GM12878 (cell line): ENCODE data around the gene SNRK. TPM values are rescaled to one million over a fixed set of nuclear protein-coding genes. Genes with fewer than 3 reads are reported as not detected.

Source experiments
- ATAC-seq: fragments of 200-7000 bp; cut with Tn5 transposase; 3 replicates; pipeline ENCODE4 v1.9.1; 2020; ENCODE audit warnings: mild to moderate bottlenecking, moderate library complexity
- BruUV-seq: library from RNA; stranded (reverse); fragments of 400-500 nt; replicated peaks from 2 replicates; lab custom pipeline; 2021; lab: Mats Ljungman, UMichigan
- CTCF ChIA-PET: fragments of 300-600 bp; sonication (Branson Sonifier 250); formaldehyde crosslinking; extraction: SDS; loops from one replicate; lab custom pipeline; 2021; ENCODE audit warnings: inconsistent platforms; lab: Yijun Ruan, JAX
- POLR2A ChIA-PET: fragments of 350-600 bp; formaldehyde crosslinking; extraction: SDS; loops from one replicate; lab custom pipeline; 2021; ENCODE audit warnings: inconsistent platforms; lab: Charles Lee
- RAD21 ChIA-PET: fragments of 300-600 bp; sonication (Branson Sonifier 250); formaldehyde crosslinking; loops from one replicate; lab custom pipeline; 2023; ENCODE audit warnings: antibody characterized with exemption; ENCODE audit not compliant: unreplicated experiment; lab: Charles Lee
- SMC1A ChIA-PET: fragments of 300-600 bp; sonication (Branson Sonifier 250); formaldehyde crosslinking; loops from one replicate; lab custom pipeline; 2023; ENCODE audit not compliant: unreplicated experiment, uncharacterized antibody; lab: Charles Lee
- DNase-seq: peaks from one replicate; pipeline ENCODE4 v3.0.0-alpha.2; 2011; ENCODE audit warnings: low read depth, low spot score
- FAIRE-seq: peaks from 3 replicates; lab custom pipeline; 2011; peaks lifted over from hg19 to GRCh38; lab: Jason Lieb, UNC
- H2AFZ ChIP-seq: 2 replicates; pipeline ENCODE4 v1.6.0; 2011; ENCODE audit warnings: low read depth, low read length, control low read depth; ENCODE audit not compliant: control insufficient read depth
- H3K27ac ChIP-seq: 2 replicates; pipeline ENCODE4 v1.5.1; 2011; ENCODE audit warnings: control low read depth; ENCODE audit not compliant: control insufficient read depth, insufficient read depth
- H3K27me3 ChIP-seq, 2 experiments: replicated peaks in 1 of 2; 2 replicates each; pipeline versions ENCODE4 v1.6.0 to v1.6.1; 2011; ENCODE audit warnings: low read length in 1 of 2; ENCODE audit not compliant: control insufficient read depth in 2 of 2, insufficient read depth in 2 of 2
- H3K36me3 ChIP-seq, 2 experiments: 2 replicates each; pipeline ENCODE4 v1.5.1; 2011; ENCODE audit warnings: low read length in 1 of 2; ENCODE audit not compliant: control insufficient read depth in 2 of 2, insufficient read depth in 2 of 2
- H3K4me1 ChIP-seq: 2 replicates; pipeline ENCODE4 v1.6.1; 2011; ENCODE audit warnings: mild to moderate bottlenecking, low read length, moderate library complexity, mixed read lengths; ENCODE audit not compliant: control insufficient read depth, insufficient read depth
- H3K4me2 ChIP-seq: 2 replicates; pipeline ENCODE4 v1.6.0; 2011; ENCODE audit warnings: control low read depth; ENCODE audit not compliant: control insufficient read depth, insufficient read depth
- H3K4me3 ChIP-seq: fragments of 200-600 bp; sonication (generic); 2 replicates; pipeline ENCODE4 v1.5.1; 2016
- H3K79me2 ChIP-seq: 2 replicates; pipeline ENCODE4 v1.6.0; 2011; ENCODE audit warnings: low read length; ENCODE audit not compliant: control insufficient read depth, insufficient read depth
- H3K9ac ChIP-seq: 2 replicates; pipeline ENCODE4 v1.8.0; 2011; ENCODE audit warnings: low read length, control low read depth, mixed read lengths; ENCODE audit not compliant: control insufficient read depth, insufficient read depth
- H3K9me3 ChIP-seq: replicated peaks from 3 replicates; pipeline ENCODE4 v1.5.1; 2011; ENCODE audit warnings: mild to moderate bottlenecking, low read length; ENCODE audit not compliant: control insufficient read depth, insufficient read depth
- H4K20me1 ChIP-seq: 2 replicates; pipeline ENCODE4 v1.6.0; 2011; ENCODE audit not compliant: control insufficient read depth, insufficient read depth
- ATF3 ChIP-seq: IDR thresholded peaks from 2 replicates; pipeline ENCODE4 v1.6.1; 2011; ENCODE audit warnings: low read depth, mild to moderate bottlenecking, low read length, moderate library complexity, borderline replicate concordance; ENCODE audit errors: extremely low read depth
- BCLAF1 ChIP-seq: fragments of 450-650 bp; IDR thresholded peaks from 2 replicates; pipeline ENCODE4 v1.6.1; 2017; ENCODE audit warnings: antibody characterized with exemption, mild to moderate bottlenecking, moderate library complexity
- CTCF ChIP-seq, 3 experiments: IDR thresholded peaks in 2 of 3; conservative IDR thresholded peaks in 1 of 3; 2 replicates each; pipeline ENCODE4 v1.5.1; 2011; ENCODE audit warnings: low read depth in 3 of 3, low read length in 3 of 3, mild to moderate bottlenecking in 3 of 3, control low read depth in 2 of 3, moderate library complexity in 2 of 3, inconsistent platforms in 1 of 3, mixed read lengths in 1 of 3; ENCODE audit not compliant: control insufficient read depth in 2 of 3, insufficient read depth in 1 of 3; ENCODE audit errors: extremely low read depth in 1 of 3
- EP300 ChIP-seq, 2 experiments: fragments of 150-350 bp in 1 of 2; IDR thresholded peaks; 2 replicates each; pipeline ENCODE4 v1.6.1; 2011 to 2012; ENCODE audit warnings: low read depth in 2 of 2, low read length in 2 of 2, borderline replicate concordance in 1 of 2, improper control_type of control experiment in 1 of 2, inconsistent platforms in 1 of 2; ENCODE audit not compliant: control insufficient read depth in 1 of 2
- IRF3 ChIP-seq: fragments of 450-650 bp; IDR thresholded peaks from 2 replicates; pipeline ENCODE4 v1.6.1; 2014; ENCODE audit warnings: mild to moderate bottlenecking
- MEF2A ChIP-seq: IDR thresholded peaks from 2 replicates; pipeline ENCODE4 v1.6.1; 2011; ENCODE audit warnings: low read depth, mild to moderate bottlenecking, low read length, moderate library complexity; ENCODE audit not compliant: insufficient read depth
- NFYA ChIP-seq: IDR thresholded peaks from 2 replicates; pipeline ENCODE4 v1.6.1; 2011; ENCODE audit warnings: low read depth, mild to moderate bottlenecking, low read length, improper control_type of control experiment, borderline replicate concordance
- NKRF ChIP-seq: fragments of 450-650 bp; conservative IDR thresholded peaks from 2 replicates; pipeline ENCODE4 v1.6.1; 2017; ENCODE audit warnings: mild to moderate bottlenecking, moderate library complexity
- NR2C2 ChIP-seq: IDR thresholded peaks from 2 replicates; pipeline ENCODE4 v1.6.1; 2011; ENCODE audit warnings: borderline replicate concordance, low read depth; ENCODE audit not compliant: control insufficient read depth, insufficient read length
- SMAD1 ChIP-seq: fragments of 450-650 bp; IDR thresholded peaks from 2 replicates; pipeline ENCODE4 v1.6.1; 2018; ENCODE audit warnings: mild to moderate bottlenecking, low read depth; ENCODE audit not compliant: partially characterized antibody
- SUZ12 ChIP-seq: fragments of 200-600 bp; sonication (generic); IDR thresholded peaks from one replicate; pipeline ENCODE4 v1.6.1; 2018; ENCODE audit warnings: antibody characterized with exemption, mild to moderate bottlenecking; ENCODE audit not compliant: unreplicated experiment
- TARDBP ChIP-seq: IDR thresholded peaks from 2 replicates; pipeline ENCODE4 v1.6.1; 2016; ENCODE audit warnings: borderline replicate concordance
- TBL1XR1 ChIP-seq: IDR thresholded peaks from 2 replicates; pipeline ENCODE4 v1.6.1; 2012; ENCODE audit warnings: low read depth, low read length, improper control_type of control experiment
- TCF12 ChIP-seq: IDR thresholded peaks from 2 replicates; pipeline ENCODE4 v1.6.1; 2011; ENCODE audit warnings: low read depth, mild to moderate bottlenecking, low read length
- WGBS: methylation state at CpG from one replicate; pipeline ENCODE4 v1.1.6; 2016; ENCODE audit warnings: low lambda C conversion rate; ENCODE audit not compliant: insufficient replicate concordance, insufficient coverage; ENCODE audit errors: missing lambda C conversion rate; 5-methylcytosine and 5-hydroxymethylcytosine counted together
- in situ Hi-C: fragments of 300-500 bp; cut with MboI; formaldehyde crosslinking; loops from 9 replicates; pipeline ENCODE4 v1.14.3; 2018; ENCODE audit warnings: mixed read lengths
- intact Hi-C: fragments of 100-400 bp; cut with micrococcal nuclease; formaldehyde crosslinking; loops from one replicate; pipeline ENCODE4 v1.14.2; 2022; ENCODE audit not compliant: unreplicated experiment
- polyA plus RNA-seq, 11 experiments: library from polyadenylated mRNA; depleted of rRNA in 4 of 11; unstranded in 6 of 11; stranded (reverse) in 5 of 11; fragments of >200 nt; fragmentation: Nextera tagmentation in 4 of 11; fragmentation: Illumina TruSeq in 1 of 11; extraction: Ambion mirVana in 4 of 11; extraction: Trizol in 1 of 11; gene quantifications; 1 replicate in 1 of 11; 2 replicates in 10 of 11; pipeline versions ENCODE4 v1.2.1 to v1.2.3, GENCODE V29; 2011 to 2016; ENCODE audit warnings: inconsistent platforms in 2 of 11, missing spikeins in 2 of 11, low read depth in 1 of 11
- total RNA-seq, 4 experiments: library from RNA; depleted of rRNA in 3 of 4; stranded (reverse); fragments of >200 nt in 3 of 4; fragmentation: Illumina TruSeq in 1 of 4; extraction: Trizol in 1 of 4; gene quantifications; 2 replicates each; pipeline versions ENCODE4 v1.2.1 to v1.2.3, GENCODE V29; 2013 to 2021

SNRK gene
- total and polyA plus RNA-seq, 10 of the 15 experiments (the other 5 are each of a cell fraction or from before 2014, with no cell fraction given): 1.6 to 12.1 (median 7.6) TPM

- Histone ChIP-seq H3K27ac (no peak overlapping the region), H3K4me2 (no peak overlapping the region), H3K79me2 (no peaks in the 10 kb centered on the region), H3K4me3 (no peak overlapping the region), H3K27me3 (no peaks in the 10 kb centered on the region), H3K9ac (no peak overlapping the region), H3K36me3 (no peaks in the 10 kb centered on the region), H2AFZ (no peak overlapping the region), H3K9me3 (no peaks in the 10 kb centered on the region), H3K4me1 (no peaks in the 10 kb centered on the region), H4K20me1 (no peaks in the 10 kb centered on the region)
- no TSS peak for BruUV-seq
- intact Hi-C loops: loop anchor here (2.0 to 10.0 kb wide), 2 partner anchors 155 to 419 kb away; no protein-coding TSS in a partner anchor
- ATAC-seq (no peak), DNase-seq (no peak), FAIRE-seq (no peak)
- ChIA-PET POLR2A (no interaction called here), SMC1A (interaction anchor here (1.3 to 6.3 kb wide), 7 partner anchors 18 to 418 kb away, joined by 3 to 79 read pairs (median 5); partner anchors contain the start of gene SNRK), CTCF (interaction anchor here (0.8 to 2.7 kb wide), 6 partner anchors 10 to 418 kb away, joined by 3 to 20 read pairs (median 8); no protein-coding TSS in a partner anchor), RAD21 (interaction anchor here (1.2 to 2.2 kb wide), 2 partner anchors 217 to 218 kb away, joined by 3 to 6 read pairs; no protein-coding TSS in a partner anchor)
- WGBS: 76% methylated on average over 3 of the region's 3 CpGs
- in situ Hi-C loops: loop anchor here (5.0 to 10.0 kb wide), 2 partner anchors 217 to 415 kb away; no protein-coding TSS in a partner anchor
- TF ChIP-seq NKRF (no peak), NFYA (no peak), EP300 (IDR thresholded peaks at IDR 0.05; ENCODE audit: borderline replicate concordance in 1 of 2, control insufficient read depth in 1 of 2, low read depth in 2 of 2, low read length in 2 of 2) (no peak), TCF12 (no peak), SUZ12 (no peak), ATF3 (no peak), CTCF (IDR thresholded peaks at IDR 0.05 in 2 of 3, conservative IDR thresholded peaks at IDR 0.05 in 1 of 3; ENCODE audit: control insufficient read depth in 2 of 3, extremely low read depth in 1 of 3, insufficient read depth in 1 of 3, low read depth in 3 of 3, low read length in 3 of 3) (no peak), BCLAF1 (no peak), IRF3 (no peak), TARDBP (no peak), TBL1XR1 (no peak), SMAD1 (no peak), NR2C2 (no peak), MEF2A (no peak)
These were observed 93.0 kb downstream of the SNRK start for GRCh38 chr3:43379343-43379742.
